ENCODE results near the gene TLE2.
"Not testable (repeated sequence)": the region's sequence is repeated elsewhere in the genome, so short reads cannot be mapped to it uniquely, and the experiment has no call there.

The TLE2 gene

DNA sequence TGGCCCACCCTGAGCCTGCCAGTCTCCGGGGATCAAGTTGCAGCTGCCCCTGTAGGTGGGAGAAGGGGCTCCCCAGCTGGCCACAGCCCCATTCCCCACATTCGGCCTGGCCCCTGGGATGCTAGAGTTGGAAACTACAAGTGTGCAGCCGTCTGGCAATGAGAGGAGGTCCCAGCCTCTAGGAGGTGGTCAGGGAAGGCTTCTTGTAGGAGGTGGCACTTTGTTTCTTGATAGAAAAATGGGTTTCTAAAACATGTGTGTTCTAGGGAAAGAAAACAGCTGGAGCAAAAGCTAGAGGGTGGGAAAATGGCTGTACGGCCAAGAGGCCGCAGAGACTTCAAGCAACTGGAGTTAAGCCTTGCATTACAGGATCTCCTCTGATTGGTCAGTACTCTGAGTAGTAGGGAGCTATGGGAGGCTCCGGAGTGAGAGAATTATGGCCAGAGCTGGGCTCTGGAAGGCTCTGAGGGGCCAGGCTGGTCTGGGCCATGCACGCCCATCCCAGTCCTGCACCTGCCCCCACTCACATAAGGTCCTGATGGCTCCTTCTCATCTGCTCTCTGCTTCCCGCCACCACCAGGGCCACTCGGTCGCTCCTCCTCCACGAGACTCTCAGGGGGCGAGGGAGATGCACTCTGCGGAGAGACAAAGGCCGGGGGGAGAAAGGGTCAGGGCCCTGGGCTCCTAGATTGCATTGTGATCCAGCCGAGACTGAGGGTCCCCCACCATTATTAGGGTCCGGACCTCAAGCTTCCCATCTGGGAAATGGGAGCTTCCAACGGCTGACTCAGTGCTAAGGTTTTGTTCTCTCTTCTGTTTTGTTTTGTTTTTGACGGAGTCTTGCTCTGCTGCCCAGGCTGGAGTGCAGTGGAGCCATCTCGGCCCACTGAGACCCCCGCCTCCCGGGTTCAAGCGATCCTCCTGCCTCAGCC lies 13.7 kb downstream of the TLE2 start:
- H3K27me3 ChIP-seq (ENCODE audit: insufficient read depth, insufficient read length) = peaks cover 21% of the 10 kb centered on the region
- H3K36me3 ChIP-seq (ENCODE audit: insufficient read depth, insufficient read length, low read length) = no peaks in the 10 kb centered on the region
- peaks cover 5% of the 10 kb centered on the region for H3K4me1 ChIP-seq (ENCODE audit: insufficient read depth, insufficient read length)
- no peak overlapping the region for H3K9ac ChIP-seq (ENCODE audit: insufficient read length, low read depth)
- TF ChIP-seq ZNF274 (IDR thresholded peaks at IDR 0.05; ENCODE audit: low read depth, low read length) (no peak), YY1 (IDR thresholded peaks at IDR 0.05; ENCODE audit: insufficient read depth, insufficient read length) (no peak), SUZ12 (IDR thresholded peaks at IDR 0.05; ENCODE audit: extremely low read depth, insufficient read depth, insufficient read length) (no peak)
- no peak overlapping the region for H3K4me3 ChIP-seq (ENCODE audit: insufficient read length, low read depth)
- no peak for DNase-seq (ENCODE audit: low read depth, low spot score)
- no peaks in the 10 kb centered on the region for H3K9me3 ChIP-seq (ENCODE audit: insufficient read depth, low read length)

DNA sequence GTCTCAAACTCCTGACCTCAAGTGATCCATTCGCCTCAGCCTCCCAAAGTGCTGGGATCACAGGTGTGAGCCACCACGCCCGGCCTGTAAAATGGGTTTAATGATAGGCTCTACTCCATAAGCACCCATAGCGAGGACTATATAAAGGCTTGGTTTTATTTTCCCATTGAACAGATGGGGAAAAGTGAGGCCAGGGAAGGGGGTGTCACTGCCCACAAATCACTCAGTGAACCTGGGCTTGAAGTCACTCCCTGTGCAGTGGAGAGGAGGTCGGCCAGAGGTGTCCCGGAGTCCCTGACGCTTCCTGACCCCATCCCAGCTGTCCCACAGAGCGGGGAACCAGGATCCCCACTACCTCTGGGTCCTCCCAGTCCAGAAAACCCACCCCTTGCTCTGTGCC lies 14.9 kb downstream of the TLE2 start:
- Histone ChIP-seq H3K4me1 (ENCODE audit: insufficient read depth, insufficient read length) (peaks cover 7% of the 10 kb centered on the region), H3K9ac (ENCODE audit: insufficient read length, low read depth) (no peak overlapping the region), H3K4me3 (ENCODE audit: insufficient read length, low read depth) (no peak overlapping the region), H3K9me3 (ENCODE audit: insufficient read depth, low read length) (no peaks in the 10 kb centered on the region), H3K36me3 (ENCODE audit: insufficient read depth, insufficient read length, low read length) (no peaks in the 10 kb centered on the region), H3K27me3 (ENCODE audit: insufficient read depth, insufficient read length) (peaks cover 18% of the 10 kb centered on the region)
- no peak for TF ChIP-seq SUZ12 (IDR thresholded peaks at IDR 0.05; ENCODE audit: extremely low read depth, insufficient read depth, insufficient read length)
- TF ChIP-seq YY1 (IDR thresholded peaks at IDR 0.05; ENCODE audit: insufficient read depth, insufficient read length) = no peak
- no peak for TF ChIP-seq ZNF274 (IDR thresholded peaks at IDR 0.05; ENCODE audit: low read depth, low read length)
- DNase-seq (ENCODE audit: low read depth, low spot score) = no peak

DNA sequence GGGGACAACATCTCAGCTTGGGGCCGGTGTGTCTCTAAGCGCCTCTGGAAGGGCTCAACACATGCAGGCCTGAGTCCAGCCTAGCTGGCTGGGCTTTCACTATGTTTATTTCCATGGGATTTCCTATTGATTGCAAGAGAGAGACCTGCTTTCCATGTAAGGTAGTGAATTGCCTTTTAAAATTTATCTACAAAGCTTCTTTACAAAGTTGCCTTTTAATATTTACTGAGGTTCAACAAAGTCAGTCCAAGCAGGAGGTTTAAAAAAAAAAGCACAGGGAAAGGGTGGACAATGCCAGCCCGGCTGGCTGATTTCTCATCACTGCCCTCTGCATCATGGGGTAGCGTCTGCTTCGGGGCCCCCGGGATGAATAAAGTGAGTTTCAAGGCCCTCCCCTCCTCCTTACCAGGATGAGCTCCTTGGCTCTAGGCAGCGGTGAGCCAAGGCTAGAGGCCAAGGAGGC lies 15.8 kb downstream of the TLE2 start:
- H3K4me1 ChIP-seq (ENCODE audit: insufficient read depth, insufficient read length) = peaks cover 7% of the 10 kb centered on the region

DNA sequence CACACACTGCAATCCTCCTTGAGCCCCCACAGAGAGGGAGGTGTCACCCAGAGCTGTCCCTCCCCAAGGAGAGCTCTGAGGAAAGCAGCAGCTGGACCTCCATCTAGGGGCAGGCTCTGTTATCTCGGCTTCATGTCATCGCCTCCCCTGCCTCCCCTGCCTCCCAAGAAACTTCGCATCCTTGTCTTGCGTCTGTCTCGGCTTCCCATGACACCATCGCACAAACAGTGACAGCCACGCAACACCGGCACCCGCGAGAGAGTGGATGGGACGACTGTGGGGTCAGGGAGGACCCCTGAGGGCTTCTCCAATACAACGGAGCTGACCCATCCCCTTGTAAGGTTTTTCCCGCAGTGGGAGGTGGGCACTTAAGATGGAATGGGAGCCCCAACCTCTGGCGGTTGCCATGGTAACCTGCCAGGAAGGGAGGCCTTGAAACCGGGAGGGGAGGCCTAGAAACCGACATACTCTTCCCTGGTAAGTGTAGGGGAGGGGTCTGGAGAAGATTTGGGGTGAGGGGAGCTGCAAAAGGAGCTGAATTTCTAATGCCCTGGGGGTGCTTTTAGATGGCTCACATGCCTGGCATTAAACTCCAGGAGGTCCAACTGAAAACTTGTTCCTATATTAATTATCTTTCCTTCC lies 16.3 kb downstream of the TLE2 start:
- H3K4me3 ChIP-seq (ENCODE audit: insufficient read length, low read depth) = no peak overlapping the region
- H3K9ac ChIP-seq (ENCODE audit: insufficient read length, low read depth) = peak overlapping the region; percentile 8
- TF ChIP-seq ZNF274 (IDR thresholded peaks at IDR 0.05; ENCODE audit: low read depth, low read length) = no peak
- no peak for TF ChIP-seq SUZ12 (IDR thresholded peaks at IDR 0.05; ENCODE audit: extremely low read depth, insufficient read depth, insufficient read length)
- TF ChIP-seq YY1 (IDR thresholded peaks at IDR 0.05; ENCODE audit: insufficient read depth, insufficient read length) = no peak
- peaks cover 7% of the 10 kb centered on the region for H3K4me1 ChIP-seq (ENCODE audit: insufficient read depth, insufficient read length)
- peaks cover 18% of the 10 kb centered on the region for H3K27me3 ChIP-seq (ENCODE audit: insufficient read depth, insufficient read length)
- H3K9me3 ChIP-seq (ENCODE audit: insufficient read depth, low read length) = no peaks in the 10 kb centered on the region
- H3K36me3 ChIP-seq (ENCODE audit: insufficient read depth, insufficient read length, low read length) = no peaks in the 10 kb centered on the region
- no peak for DNase-seq (ENCODE audit: low read depth, low spot score)

More for the DNA sequence above, 15.8 kb downstream of the TLE2 start:
- H3K27me3 ChIP-seq (ENCODE audit: insufficient read depth, insufficient read length) = peaks cover 18% of the 10 kb centered on the region
- no peaks in the 10 kb centered on the region for H3K9me3 ChIP-seq (ENCODE audit: insufficient read depth, low read length)
- H3K4me3 ChIP-seq (ENCODE audit: insufficient read length, low read depth) = no peak overlapping the region
- TF ChIP-seq SUZ12 (IDR thresholded peaks at IDR 0.05; ENCODE audit: extremely low read depth, insufficient read depth, insufficient read length) (no peak), ZNF274 (IDR thresholded peaks at IDR 0.05; ENCODE audit: low read depth, low read length) (no peak), YY1 (IDR thresholded peaks at IDR 0.05; ENCODE audit: insufficient read depth, insufficient read length) (no peak)
- H3K9ac ChIP-seq (ENCODE audit: insufficient read length, low read depth) = no peak overlapping the region
- H3K36me3 ChIP-seq (ENCODE audit: insufficient read depth, insufficient read length, low read length) = no peaks in the 10 kb centered on the region
- no peak for DNase-seq (ENCODE audit: low read depth, low spot score)

DNA sequence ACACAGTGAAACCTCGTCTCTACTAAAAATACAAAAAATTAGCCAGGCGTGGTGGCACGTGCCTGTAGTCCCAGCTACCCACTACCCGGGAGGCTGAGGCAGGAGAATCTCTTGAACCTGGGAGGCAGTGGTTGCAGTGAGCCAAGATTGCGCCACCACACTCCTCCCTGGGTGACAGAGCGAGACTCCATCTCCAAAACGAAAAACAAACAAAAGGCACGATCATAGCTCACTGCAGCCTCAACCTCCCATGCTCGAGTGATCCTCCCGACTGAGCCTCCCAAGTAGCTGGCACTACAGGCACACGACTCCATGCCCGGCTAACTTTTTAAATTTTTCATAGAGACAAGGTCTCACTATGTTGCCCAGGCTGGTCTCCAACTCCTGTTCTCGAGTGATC lies 17.0 kb downstream of the TLE2 start:
- DNase-seq (ENCODE audit: low read depth, low spot score); H3K36me3 ChIP-seq (ENCODE audit: insufficient read depth, insufficient read length, low read length): not testable (repeated sequence)

DNA sequence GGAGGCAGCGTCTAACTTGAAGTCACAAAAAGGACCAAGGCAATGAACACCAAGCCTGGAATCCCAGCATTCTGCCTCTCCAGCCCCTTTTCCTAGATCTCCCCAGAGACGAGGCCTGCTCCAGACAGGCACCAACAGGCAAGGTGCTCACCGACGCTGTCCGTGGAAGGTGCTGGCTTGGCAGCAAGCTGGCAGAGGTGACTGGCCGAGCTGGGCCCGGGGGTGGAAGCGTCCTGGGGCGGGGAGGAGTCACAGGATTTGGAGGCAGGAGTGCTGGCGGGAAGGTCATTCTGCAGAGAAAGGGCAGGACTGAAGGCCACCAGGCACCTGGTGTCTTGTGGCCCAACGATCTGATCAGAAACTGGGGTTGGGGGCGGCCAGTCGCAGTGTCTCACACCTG lies 18.2 kb downstream of the TLE2 start:
- Histone ChIP-seq H3K9me3 (ENCODE audit: insufficient read depth, low read length) (no peaks in the 10 kb centered on the region), H3K36me3 (ENCODE audit: insufficient read depth, insufficient read length, low read length) (no peaks in the 10 kb centered on the region), H3K9ac (ENCODE audit: insufficient read length, low read depth) (no peak overlapping the region), H3K27me3 (ENCODE audit: insufficient read depth, insufficient read length) (peaks cover 18% of the 10 kb centered on the region), H3K4me1 (ENCODE audit: insufficient read depth, insufficient read length) (peaks cover 7% of the 10 kb centered on the region), H3K4me3 (ENCODE audit: insufficient read length, low read depth) (no peak overlapping the region)
- no peak for DNase-seq (ENCODE audit: low read depth, low spot score)
- TF ChIP-seq ZNF274 (IDR thresholded peaks at IDR 0.05; ENCODE audit: low read depth, low read length) (no peak), YY1 (IDR thresholded peaks at IDR 0.05; ENCODE audit: insufficient read depth, insufficient read length) (no peak), SUZ12 (IDR thresholded peaks at IDR 0.05; ENCODE audit: extremely low read depth, insufficient read depth, insufficient read length) (no peak)

More for the DNA sequence above, 17.0 kb downstream of the TLE2 start:
- H3K27me3 ChIP-seq (ENCODE audit: insufficient read depth, insufficient read length) = peaks cover 18% of the 10 kb centered on the region
- not testable (repeated sequence) for H3K9ac ChIP-seq (ENCODE audit: insufficient read length, low read depth); H3K9me3 ChIP-seq (ENCODE audit: insufficient read depth, low read length); H3K4me3 ChIP-seq (ENCODE audit: insufficient read length, low read depth); H3K4me1 ChIP-seq (ENCODE audit: insufficient read depth, insufficient read length)

DNA sequence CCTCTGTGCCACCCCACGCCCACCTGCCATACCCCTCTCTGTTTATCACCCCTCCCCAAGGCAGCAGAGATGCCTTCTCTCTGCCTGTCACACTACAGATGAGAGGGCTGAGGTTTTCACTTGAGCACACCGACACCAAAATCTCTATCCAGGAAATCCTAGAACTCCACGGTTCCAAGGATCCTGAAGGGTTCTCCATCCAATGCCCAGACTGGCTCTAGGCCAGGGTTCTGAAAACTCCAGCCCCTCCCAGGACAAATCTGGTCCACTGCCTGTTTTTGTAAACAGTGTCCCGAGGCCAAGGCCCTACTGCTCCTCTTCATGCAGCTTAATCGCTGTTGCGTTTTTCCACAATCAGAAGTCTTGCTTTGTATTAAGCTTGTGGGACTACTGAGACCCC lies 20.1 kb downstream of the TLE2 start:
- Histone ChIP-seq H3K9ac (ENCODE audit: insufficient read length, low read depth) (no peak overlapping the region), H3K36me3 (ENCODE audit: insufficient read depth, insufficient read length, low read length) (no peaks in the 10 kb centered on the region), H3K4me3 (ENCODE audit: insufficient read length, low read depth) (no peak overlapping the region), H3K27me3 (ENCODE audit: insufficient read depth, insufficient read length) (peaks cover 33% of the 10 kb centered on the region), H3K4me1 (ENCODE audit: insufficient read depth, insufficient read length) (peaks cover 9% of the 10 kb centered on the region), H3K9me3 (ENCODE audit: insufficient read depth, low read length) (no peaks in the 10 kb centered on the region)
- no peak for TF ChIP-seq SUZ12 (IDR thresholded peaks at IDR 0.05; ENCODE audit: extremely low read depth, insufficient read depth, insufficient read length)
- TF ChIP-seq YY1 (IDR thresholded peaks at IDR 0.05; ENCODE audit: insufficient read depth, insufficient read length) = no peak
- TF ChIP-seq ZNF274 (IDR thresholded peaks at IDR 0.05; ENCODE audit: low read depth, low read length) = no peak
- DNase-seq (ENCODE audit: low read depth, low spot score) = no peak
